Stimulated activated CD4-positive, alpha-beta T cell treated with anti-CD3 and anti-CD28 coated beads, Interleukin-15, amount 100 ng/mL, for 48 hours (primary cell): ENCODE results near the gene FLT1.

Experiments
- DNase-seq, 2 donors: peaks; one replicate each; pipeline ENCODE4 v3.0.0-alpha.2; 2020; ENCODE audit warnings: low read depth in 2 of 2

Gene FLT1

GRCh38 chr13:28458608-28459007, 36.3 kb downstream of the FLT1 start:
- DNase-seq = no peak

- no peak for DNase-seq
These were observed 36.9 kb downstream of the FLT1 start for GRCh38 chr13:28458051-28458450.

GRCh38 chr13:28457521-28457920, 37.4 kb downstream of the FLT1 start:
- DNase-seq = no peak

DNA sequence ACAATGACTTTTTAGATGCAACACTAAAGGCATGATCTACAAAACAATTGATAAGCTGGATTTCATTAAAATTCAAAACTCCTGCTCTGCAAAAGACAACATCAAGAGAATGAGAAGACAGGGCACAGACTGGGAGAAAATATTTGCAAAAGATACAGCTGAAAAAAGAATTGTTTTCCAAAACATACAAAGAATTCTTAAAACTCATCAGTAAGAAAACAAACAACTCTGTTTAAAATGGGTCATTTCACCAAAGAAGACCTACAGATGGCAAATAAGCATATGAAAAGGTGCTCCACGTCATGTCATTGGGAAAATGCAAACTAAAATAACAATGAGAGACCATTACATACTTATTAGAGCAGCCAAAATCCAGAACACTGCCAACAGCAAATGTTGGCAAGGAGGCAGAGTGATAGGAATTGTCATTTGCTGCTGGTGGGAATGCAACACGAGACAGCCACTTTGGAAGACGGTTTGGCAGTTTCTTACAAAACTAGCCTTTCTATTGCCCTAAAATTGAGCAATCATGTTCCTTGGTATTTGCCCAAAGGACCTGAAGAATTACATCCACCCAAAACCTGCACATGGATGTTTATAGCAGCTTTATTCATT, 39.2 kb downstream of the FLT1 start:
- DNase-seq = no peak

- DNase-seq = no peak
These were observed 42.2 kb downstream of the FLT1 start for GRCh38 chr13:28452755-28453154.

- no peak for DNase-seq
These were observed 43.3 kb downstream of the FLT1 start for GRCh38 chr13:28451482-28452217.

DNA sequence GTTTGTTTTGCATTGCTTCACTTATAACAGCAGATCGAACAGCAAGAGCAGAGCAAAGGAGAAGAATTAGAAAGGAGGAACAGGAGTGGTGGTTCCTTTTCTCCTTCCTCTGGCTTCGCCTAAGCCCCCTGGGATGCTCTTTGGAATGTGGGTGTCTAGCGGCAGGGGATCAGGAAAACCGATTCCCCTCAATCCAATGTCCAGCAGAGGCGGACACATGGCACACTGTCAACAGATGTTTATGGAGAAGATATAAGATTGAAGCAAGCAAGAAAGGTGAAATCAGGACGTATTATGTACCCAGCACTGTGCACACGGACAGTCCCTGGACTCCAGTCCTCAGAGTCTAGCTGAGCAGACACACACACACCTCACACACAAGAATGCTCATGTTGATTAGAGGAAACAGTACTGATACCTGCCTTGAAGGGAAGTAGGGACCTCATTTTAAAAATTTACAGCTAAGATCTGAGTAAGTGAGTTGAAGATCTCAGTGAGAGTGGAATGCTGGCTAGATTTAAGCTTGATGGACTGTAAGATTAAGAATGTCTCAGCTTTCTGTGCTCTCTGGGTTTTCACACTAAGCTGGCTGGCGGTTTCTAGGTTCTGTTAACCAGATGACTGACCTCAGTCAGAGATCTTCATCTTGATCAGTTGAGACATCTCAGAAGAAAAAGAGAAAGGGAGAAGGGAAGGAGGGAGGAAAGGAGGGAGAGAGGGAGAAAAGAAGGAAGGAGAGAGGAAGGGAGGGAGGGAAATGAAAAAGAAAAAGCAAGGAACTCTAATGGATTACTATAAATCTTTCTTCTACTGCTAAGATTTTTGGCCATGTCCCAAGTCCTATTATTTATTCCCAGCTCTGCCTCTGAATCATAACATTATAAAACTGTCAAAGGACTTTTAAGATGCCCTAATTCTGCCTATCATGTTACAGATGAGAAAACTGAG, 44.8 kb downstream of the FLT1 start:
- no peak for DNase-seq

DNA sequence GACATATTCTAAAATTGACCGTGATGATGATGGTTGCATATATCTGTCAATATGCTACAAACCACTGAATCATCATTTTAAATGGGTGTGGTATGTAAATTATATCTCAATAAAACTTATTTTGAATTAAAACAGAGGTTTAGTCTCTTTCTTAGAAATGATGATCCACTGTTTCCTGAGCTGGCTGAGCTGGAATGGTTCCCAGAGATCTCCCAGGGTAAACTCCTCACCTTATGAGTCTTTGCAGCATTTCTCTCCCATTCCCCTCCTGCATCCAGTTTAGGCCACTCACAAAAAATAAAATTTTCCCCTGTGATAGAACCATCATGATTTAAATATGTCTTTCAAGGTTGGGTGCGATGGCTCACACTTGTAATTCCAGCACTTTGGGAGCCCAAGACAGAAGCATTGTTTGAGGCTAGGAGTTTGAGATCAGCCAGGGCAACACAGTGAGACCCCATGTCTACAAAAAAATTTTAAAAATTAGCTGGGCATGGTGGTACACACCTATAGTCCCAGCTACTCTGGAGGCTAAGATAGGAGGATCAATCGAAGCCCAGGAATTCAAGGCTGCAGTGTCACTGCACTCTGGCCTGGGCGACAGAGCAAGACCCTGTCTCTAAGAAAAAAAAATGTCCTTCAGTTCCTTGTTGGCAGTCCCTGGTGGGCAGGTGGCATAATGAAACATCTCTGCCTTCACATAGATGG, 46.1 kb downstream of the FLT1 start:
- DNase-seq = no peak

GRCh38 chr13:28447989-28448388, 46.9 kb downstream of the FLT1 start:
- DNase-seq = no peak

DNA sequence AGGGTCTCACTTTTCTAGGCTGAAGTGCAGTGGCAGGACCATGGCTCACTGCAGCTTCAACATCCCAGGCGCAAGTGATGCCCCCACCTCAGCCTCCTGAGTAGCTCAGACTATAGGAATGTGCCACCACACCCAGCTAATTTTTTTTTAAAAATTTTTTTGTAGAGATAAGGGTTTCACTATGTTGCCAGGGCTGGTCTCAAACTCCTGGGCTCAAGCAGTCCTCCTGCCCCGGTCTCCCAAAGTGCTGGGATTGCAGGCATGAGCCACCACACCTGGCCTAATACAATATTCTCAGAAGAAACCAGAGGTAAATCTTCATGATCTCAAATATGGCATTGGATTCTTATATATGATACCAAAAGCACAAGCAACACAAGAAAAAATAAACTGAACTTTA, 47.7 kb downstream of the FLT1 start:
- no peak for DNase-seq

DNA sequence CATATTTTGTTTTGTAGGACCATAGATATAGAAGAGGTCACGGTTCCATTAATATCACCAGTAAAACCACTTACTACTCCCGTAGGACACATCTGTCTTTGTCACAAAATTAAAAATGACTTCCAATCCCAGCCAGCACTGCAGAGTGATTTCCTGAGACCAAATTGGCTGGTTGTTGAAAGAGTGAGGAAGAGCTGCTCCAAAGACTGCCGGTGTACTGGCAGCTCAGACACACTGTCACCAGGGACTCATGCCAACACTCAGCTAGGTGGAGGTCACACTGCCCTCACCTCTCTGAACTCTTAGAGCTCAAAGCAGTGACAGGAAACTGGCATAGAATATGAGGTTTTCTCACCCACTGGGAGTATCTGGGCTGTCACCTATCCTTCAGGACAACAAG, 52.1 kb downstream of the FLT1 start:
- DNase-seq = no peak

DNA sequence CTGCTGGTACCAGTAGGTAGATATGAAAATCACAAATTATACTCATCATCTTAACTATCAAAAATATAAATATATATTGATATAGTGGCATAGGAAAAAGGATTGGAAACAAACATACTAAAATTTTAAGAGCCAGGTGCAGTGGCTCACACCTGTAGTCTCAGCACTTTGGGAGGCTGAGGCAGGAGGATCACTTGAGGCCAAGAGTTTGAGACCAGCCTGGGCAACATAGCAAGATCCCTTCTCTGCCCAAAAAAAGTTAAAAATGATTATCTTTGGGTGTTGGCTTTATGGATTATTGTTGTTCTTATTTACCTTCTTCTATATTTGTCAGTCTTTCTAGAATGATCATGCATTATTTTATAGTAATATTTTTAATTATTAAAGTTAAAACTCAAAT, 53.4 kb downstream of the FLT1 start:
- no peak for DNase-seq

DNA sequence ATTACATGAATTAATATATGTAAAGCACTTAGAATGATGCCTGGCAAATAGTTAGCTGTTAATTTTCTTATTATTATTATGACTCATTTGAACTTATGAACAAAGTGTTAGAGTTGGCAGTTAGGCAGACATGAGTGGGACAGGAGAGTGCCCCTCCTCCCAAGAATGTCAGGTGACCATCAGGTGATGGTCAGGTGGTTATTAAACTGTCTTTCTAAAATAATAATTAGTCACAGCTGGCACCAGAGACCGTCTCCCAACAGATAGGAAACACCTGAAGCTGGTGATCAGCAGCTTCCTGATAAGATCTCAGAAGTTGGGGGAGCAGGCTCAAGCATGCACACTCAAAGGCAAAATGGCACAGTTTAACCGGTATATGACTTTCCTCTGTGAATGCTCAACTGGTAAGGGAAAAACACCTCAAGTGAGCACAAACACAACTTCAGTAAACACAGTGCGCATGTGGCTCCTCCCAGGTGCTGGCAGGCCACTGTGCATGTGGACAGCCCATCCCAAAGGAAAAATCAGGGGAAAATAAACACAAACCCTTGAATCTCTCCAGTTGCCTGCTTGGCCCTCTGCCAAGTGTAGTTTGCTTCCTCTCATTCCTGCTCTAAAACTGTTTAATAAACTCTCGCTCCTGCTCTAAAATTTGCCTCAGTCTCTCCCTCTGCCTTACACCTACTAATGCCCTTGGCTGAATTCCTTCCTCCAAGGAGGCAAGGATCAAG, 54.0 kb downstream of the FLT1 start:
- DNase-seq = no peak

GRCh38 chr13:28438598-28439334, 56.2 kb downstream of the FLT1 start:
- DNase-seq = no peak

DNA sequence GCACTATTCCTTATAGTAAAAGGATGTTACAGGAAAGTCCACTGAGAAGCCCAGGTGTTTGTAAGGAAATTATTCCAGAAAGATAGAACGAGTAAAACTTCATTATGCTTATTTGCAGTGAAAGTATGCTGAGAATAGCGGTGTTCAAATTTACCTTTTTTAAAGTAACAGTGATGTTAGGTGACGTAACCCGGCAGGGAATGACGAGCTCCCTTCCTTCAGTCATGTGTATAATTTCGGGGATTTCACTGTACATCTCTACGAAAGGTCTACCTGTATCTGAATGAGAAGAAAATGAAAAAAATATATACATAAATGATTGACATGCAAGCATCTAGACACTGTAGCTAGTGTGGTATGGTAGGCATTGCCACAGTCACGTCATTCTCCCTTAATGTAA, 56.9 kb downstream of the FLT1 start:
- DNase-seq = no peak

DNA sequence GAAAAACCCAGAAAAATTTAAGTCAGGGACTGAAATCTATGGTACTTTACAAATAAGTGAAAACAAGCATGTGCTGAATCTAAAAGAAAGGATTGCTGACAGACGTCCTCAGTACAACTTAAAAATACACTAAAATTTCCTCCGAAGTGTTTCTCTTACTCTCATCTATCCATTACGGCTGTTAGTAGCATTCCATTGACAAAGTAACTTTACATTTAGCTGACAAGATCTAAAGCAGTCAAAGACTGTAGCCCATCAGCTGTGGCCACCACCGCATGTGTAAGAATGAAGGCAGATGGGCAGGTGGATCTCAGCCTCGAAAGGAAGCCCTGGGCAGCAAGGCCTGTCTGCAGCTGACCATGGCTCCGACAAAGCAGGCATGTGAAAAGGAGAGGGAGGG, 59.0 kb downstream of the FLT1 start:
- DNase-seq = no peak

GRCh38 chr13:28434926-28435325, 60.0 kb downstream of the FLT1 start:
- no peak for DNase-seq

DNA sequence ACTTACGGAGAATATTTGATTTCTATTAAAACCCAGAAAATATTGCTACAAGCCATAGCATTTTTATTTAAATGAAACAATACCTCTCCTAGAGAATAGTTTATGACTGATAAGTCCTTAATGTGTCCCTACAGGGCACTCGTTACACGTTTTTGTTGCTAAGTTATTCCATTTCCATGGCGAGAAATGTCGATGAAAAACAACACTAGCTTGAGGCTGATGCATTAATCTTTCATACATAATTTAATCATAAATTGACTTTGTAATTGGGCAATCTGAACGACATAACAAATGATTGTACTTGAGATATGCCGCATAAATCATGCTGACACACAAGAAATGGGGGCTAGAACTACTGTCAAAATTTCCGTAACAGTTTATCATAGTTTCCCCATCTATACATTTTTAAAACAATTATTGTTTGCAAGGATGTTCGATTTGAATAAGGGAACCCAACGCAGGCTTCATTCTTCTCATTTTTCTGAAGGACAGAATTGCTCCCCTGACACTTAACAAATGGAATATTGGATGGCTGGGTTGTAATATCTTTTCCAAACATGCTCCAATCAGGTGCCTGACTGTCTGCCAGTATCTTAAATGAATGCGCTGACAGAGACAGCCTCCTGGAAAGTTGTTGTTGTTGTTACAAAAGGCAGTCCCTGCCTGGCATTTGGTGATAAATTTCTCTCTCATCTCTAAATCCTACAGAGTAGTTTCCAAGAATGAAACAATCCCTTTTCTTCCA, 61.9 kb downstream of the FLT1 start:
- no peak for DNase-seq

DNA sequence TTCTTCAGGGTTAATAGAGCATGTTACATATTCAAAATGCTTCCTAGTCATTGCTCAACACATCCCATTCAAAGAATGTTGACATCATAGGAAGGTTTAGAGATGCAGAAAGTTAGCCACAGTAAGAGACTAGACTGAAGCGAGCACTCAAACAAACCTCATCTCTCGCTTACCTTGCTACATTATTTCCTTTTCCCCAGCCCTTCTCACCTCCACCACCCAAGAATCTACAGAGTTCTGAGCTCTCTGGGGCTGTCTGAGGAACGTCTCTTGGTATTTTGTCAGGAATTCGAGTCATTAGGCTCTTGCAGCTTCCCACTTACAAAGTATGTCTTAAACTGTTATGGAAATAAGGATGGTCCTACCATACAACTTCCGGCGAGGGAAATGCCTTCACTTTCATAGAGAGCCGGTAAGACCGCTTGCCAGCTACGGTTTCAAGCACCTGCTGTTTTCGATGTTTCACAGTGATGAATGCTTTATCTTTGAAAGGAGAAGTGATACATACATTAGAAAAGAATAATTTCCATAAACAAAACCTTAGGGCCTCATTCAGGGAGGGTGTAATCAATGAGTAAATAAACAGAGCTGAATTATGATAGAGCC, 65.1 kb downstream of the FLT1 start:
- no peak for DNase-seq
